C4-2B (cell line): ENCODE results near the gene LYSMD3.

Experiments
- ZFX ChIP-seq: fragments of 450-650 bp; IDR thresholded peaks from 2 replicates; pipeline ENCODE4 v1.6.1; 2017
- TF ChIP-seq, protein P1 (sequence below): fragments of 450-650 bp; conservative IDR thresholded peaks from 2 replicates; pipeline ENCODE4 v1.5.1; 2017; ENCODE audit warnings: mild to moderate bottlenecking

DNA sequence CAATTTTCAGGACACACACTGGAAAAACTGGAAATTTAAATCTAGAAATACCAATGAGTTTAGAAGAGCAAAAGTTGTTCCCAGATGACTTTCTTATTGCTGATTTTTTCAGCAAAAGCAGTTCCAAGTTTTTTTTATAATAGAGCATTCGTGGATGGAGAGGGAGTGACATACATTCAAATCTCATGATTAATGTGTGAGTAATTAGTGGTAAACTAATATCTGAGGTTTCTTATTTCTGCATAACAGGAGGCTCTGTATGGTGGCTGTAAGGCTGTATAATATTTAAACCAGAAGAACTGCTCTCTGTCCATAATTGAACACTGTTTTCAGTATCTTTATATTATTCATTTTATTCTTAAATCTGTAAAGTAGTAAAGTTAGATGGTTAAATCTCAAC is 25.8 kb downstream of the LYSMD3 start:
- TF ChIP-seq, protein P1, sequence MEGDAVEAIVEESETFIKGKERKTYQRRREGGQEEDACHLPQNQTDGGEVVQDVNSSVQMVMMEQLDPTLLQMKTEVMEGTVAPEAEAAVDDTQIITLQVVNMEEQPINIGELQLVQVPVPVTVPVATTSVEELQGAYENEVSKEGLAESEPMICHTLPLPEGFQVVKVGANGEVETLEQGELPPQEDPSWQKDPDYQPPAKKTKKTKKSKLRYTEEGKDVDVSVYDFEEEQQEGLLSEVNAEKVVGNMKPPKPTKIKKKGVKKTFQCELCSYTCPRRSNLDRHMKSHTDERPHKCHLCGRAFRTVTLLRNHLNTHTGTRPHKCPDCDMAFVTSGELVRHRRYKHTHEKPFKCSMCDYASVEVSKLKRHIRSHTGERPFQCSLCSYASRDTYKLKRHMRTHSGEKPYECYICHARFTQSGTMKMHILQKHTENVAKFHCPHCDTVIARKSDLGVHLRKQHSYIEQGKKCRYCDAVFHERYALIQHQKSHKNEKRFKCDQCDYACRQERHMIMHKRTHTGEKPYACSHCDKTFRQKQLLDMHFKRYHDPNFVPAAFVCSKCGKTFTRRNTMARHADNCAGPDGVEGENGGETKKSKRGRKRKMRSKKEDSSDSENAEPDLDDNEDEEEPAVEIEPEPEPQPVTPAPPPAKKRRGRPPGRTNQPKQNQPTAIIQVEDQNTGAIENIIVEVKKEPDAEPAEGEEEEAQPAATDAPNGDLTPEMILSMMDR: no peak
- TF ChIP-seq ZFX: no peak
